Measurements from ENCODE around the gene GCC2. TPM values are rescaled to one million over a fixed set of nuclear protein-coding genes. Genes with fewer than 3 reads are reported as not detected.
A peak's percentile ranks its signal among the peaks of the same experiment; 100 is the strongest.

GCC2 gene
- 7.6 TPM for total RNA-seq

- no peaks in the 10 kb centered on the region for H3K27me3 ChIP-seq
- peaks cover 15 to 18% of the 10 kb centered on the region in 2 donors for H3K36me3 ChIP-seq
- DNase-seq (ENCODE audit: low spot score in 2 of 2): peak; percentile 79 to 97
- H3K9me3 ChIP-seq: no peaks in the 10 kb centered on the region
- peak within 1 kb of the TSS; percentile 56 to 77 for H3K4me3 ChIP-seq
- peak within 1 kb of the TSS; percentile 79 to 88 for H3K27ac ChIP-seq
- intact Hi-C loops (cut with DNase I): loop anchor here (2.0 kb wide), 2 partner anchors 86 to 138 kb away; partner anchors contain the start of gene LIMS1
- H3K4me1 ChIP-seq: peaks cover 0 to 3% of the 10 kb centered on the region in 2 donors
- TF ChIP-seq CTCF (IDR thresholded peaks at IDR 0.05): no peak
These were observed at the start of gene GCC2 for GRCh38 chr2:108448678-108449409. TSS of gene GCC2 (plus strand) at chr2:108449206. CDS start at chr2:108449275, 69 bp downstream.

DNA sequence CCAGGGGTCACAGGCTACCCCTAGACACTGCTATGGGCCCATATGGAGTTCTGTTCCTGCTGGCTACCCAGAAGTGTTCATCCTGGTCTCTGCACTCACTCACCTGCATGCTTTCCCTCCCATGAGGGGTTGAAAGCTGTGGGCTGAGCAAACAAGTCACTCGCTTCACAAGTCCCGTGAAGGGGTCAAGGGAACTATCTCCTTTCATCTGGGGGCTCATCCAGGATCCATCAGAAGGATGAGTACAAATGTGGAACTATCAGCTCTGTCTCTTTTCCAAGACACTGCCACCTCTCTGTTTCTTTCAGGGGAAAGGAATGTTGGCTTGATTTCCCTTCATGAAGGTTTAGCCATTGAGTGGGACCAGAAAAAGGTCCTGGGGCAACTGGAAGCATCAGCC is 49.5 kb upstream of the GCC2 start:
- Histone ChIP-seq H3K4me3 (no peak overlapping the region), H3K27ac (no peak overlapping the region), H3K36me3 (no peaks in the 10 kb centered on the region), H3K9me3 (peaks cover 11 to 13% of the 10 kb centered on the region in 2 donors), H3K4me1 (no peaks in the 10 kb centered on the region), H3K27me3 (no peaks in the 10 kb centered on the region)
- intact Hi-C loops (cut with DNase I): loop anchor here (10.0 kb wide), 1 partner anchor 185 kb away; no protein-coding TSS in a partner anchor
- no peak for TF ChIP-seq CTCF (IDR thresholded peaks at IDR 0.05)
- no peak for DNase-seq (ENCODE audit: low spot score in 2 of 2)

GRCh38 chr2:108401800-108402199 is 47.2 kb upstream of the GCC2 start:
- no peaks in the 10 kb centered on the region for H3K4me1 ChIP-seq
- no peak overlapping the region for H3K27ac ChIP-seq
- intact Hi-C loops (cut with DNase I): no loop called here
- peaks cover 11 to 25% of the 10 kb centered on the region in 2 donors for H3K9me3 ChIP-seq
- H3K27me3 ChIP-seq: no peaks in the 10 kb centered on the region
- no peak for DNase-seq (ENCODE audit: low spot score in 2 of 2)
- H3K36me3 ChIP-seq: no peaks in the 10 kb centered on the region
- TF ChIP-seq CTCF (IDR thresholded peaks at IDR 0.05): no peak
- H3K4me3 ChIP-seq: no peak overlapping the region

DNA sequence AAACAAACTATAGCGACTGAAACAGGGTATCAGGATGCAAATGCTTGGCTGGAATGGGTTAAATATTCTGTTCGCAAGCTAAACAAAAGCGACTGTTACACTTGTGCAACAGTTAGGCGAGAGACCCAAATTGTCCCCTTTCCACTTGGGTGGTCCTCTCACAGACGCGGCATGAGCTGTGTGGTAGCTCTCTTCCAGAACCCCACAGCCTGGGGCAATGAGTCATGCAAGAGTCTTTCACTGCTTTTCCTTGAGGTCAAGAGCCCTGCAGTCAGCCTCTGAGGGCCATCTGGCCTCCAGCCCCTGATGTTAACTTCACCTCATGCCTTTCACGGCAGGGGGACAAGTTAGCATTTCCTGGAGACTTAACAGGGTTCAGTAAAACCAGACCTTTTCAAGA is 45.5 kb upstream of the GCC2 start:
- H3K27ac ChIP-seq: no peak overlapping the region
- no peak overlapping the region for H3K4me3 ChIP-seq
- no peaks in the 10 kb centered on the region for H3K36me3 ChIP-seq
- TF ChIP-seq CTCF (IDR thresholded peaks at IDR 0.05): no peak
- H3K9me3 ChIP-seq: peaks cover 11 to 25% of the 10 kb centered on the region in 2 donors
- DNase-seq (ENCODE audit: low spot score in 2 of 2): no peak
- H3K27me3 ChIP-seq: no peaks in the 10 kb centered on the region
- intact Hi-C loops (cut with DNase I): no loop called here
- H3K4me1 ChIP-seq: no peaks in the 10 kb centered on the region

- no peaks in the 10 kb centered on the region for H3K4me1 ChIP-seq
- no peaks in the 10 kb centered on the region for H3K36me3 ChIP-seq
- no peak for DNase-seq (ENCODE audit: low spot score in 2 of 2)
- H3K27ac ChIP-seq: no peak overlapping the region
- H3K9me3 ChIP-seq: peaks cover 0 to 12% of the 10 kb centered on the region in 2 donors
- TF ChIP-seq CTCF (IDR thresholded peaks at IDR 0.05): no peak
- intact Hi-C loops (cut with DNase I): no loop called here
- H3K4me3 ChIP-seq: no peak overlapping the region
- no peaks in the 10 kb centered on the region for H3K27me3 ChIP-seq
These were observed 44.1 kb upstream of the GCC2 start for GRCh38 chr2:108404784-108405397.
